K562 (cell line): ENCODE data around the gene USP13. TPM values are rescaled to one million over a fixed set of nuclear protein-coding genes. Genes with fewer than 3 reads are reported as not detected.

Experiments
- BACH1 ChIP-seq: fragments of 200-800 bp; sonication (Bioruptor generic); IDR thresholded peaks from 2 replicates; pipeline ENCODE4 v1.6.1; 2016; ENCODE audit warnings: missing genetic modification characterization, missing compliant biosample characterization
- CBX5 ChIP-seq: IDR thresholded peaks from 2 replicates; pipeline ENCODE4 v1.6.1; 2014; ENCODE audit warnings: low read depth, borderline replicate concordance
- CHD1 ChIP-seq: fragments of 200-600 bp; sonication (generic); IDR thresholded peaks from one replicate; pipeline ENCODE4 v1.6.1; 2012; ENCODE audit warnings: mild to moderate bottlenecking, moderate library complexity, low read length, inconsistent platforms
- HCFC1 ChIP-seq: IDR thresholded peaks from 2 replicates; pipeline ENCODE4 v1.6.1; 2012; ENCODE audit warnings: low read depth, low read length, improper control_type of control experiment
- KLF16 ChIP-seq: IDR thresholded peaks from 2 replicates; pipeline ENCODE4 v1.6.1; 2016; ENCODE audit warnings: antibody characterized with exemption
- NFYB ChIP-seq: IDR thresholded peaks from 2 replicates; pipeline ENCODE4 v1.6.1; 2011; ENCODE audit warnings: mild to moderate bottlenecking, moderate library complexity; ENCODE audit not compliant: insufficient read length; ENCODE audit errors: extremely low read depth
- POLR2B ChIP-seq: fragments of 450-650 bp; IDR thresholded peaks from 2 replicates; pipeline ENCODE4 v1.6.1; 2018; ENCODE audit warnings: low read depth; ENCODE audit not compliant: partially characterized antibody
- RCOR1 ChIP-seq, 2 experiments: IDR thresholded peaks; 2 replicates each; pipeline ENCODE4 v1.6.1; 2012; ENCODE audit warnings: low read depth in 2 of 2, low read length in 2 of 2, borderline replicate concordance in 1 of 2, improper control_type of control experiment in 1 of 2
- ZSCAN32 ChIP-seq: fragments of 450-650 bp; formaldehyde crosslinking; IDR thresholded peaks from 2 replicates; pipeline ENCODE4 v1.4.0; 2020; ENCODE audit warnings: mild to moderate bottlenecking, moderate library complexity
- polyA plus RNA-seq, 8 experiments: library from polyadenylated mRNA; depleted of rRNA in 4 of 8; stranded (reverse) in 5 of 8; unstranded in 3 of 8; fragments of >200 nt; fragmentation: Nextera tagmentation in 2 of 8; fragmentation: Illumina TruSeq in 1 of 8; extraction: Ambion mirVana in 2 of 8; extraction: Trizol in 1 of 8; gene quantifications; 2 replicates each; pipeline versions ENCODE4 v1.2.1 to v1.2.3, GENCODE V29; 2011 to 2014; ENCODE audit warnings: inconsistent platforms in 1 of 8, missing spikeins in 1 of 8
- total RNA-seq, 7 experiments: library from RNA; depleted of rRNA in 6 of 7; stranded (reverse); fragments of >200 nt in 6 of 7; fragmentation: Illumina TruSeq in 2 of 7; extraction: Trizol in 2 of 7; gene quantifications; 2 replicates each; pipeline versions ENCODE4 v1.2.1 to v1.2.3, GENCODE V29; 2011 to 2021; ENCODE audit warnings: low replicate concordance in 1 of 7
- TF ChIP-seq, protein P1 (sequence below): sonication (generic); formaldehyde crosslinking; IDR thresholded peaks from 2 replicates; pipeline ENCODE4 v1.8.1; 2023; ENCODE audit warnings: mild to moderate bottlenecking, missing genetic modification reagents
- TF ChIP-seq, protein P2 (sequence below): fragments of 250-450 bp; sonication (Bioruptor Pico); IDR thresholded peaks from 2 replicates; pipeline ENCODE4 v1.5.0; 2021
- TF ChIP-seq, protein P3 (sequence below): sonication (generic); formaldehyde crosslinking; IDR thresholded peaks from 2 replicates; pipeline ENCODE4 v1.8.0; 2022; ENCODE audit warnings: mild to moderate bottlenecking, missing genetic modification reagents
- TF ChIP-seq, protein P4 (sequence below): fragments of 250-450 bp; sonication (Bioruptor Pico); IDR thresholded peaks from 2 replicates; pipeline ENCODE4 v1.9.0; 2021; ENCODE audit warnings: mild to moderate bottlenecking, inconsistent platforms
- TF ChIP-seq, protein P5 (sequence below), 2 experiments: fragments of 450-650 bp; IDR thresholded peaks; 2 replicates each; pipeline ENCODE4 v1.6.1; 2018; ENCODE audit warnings: mild to moderate bottlenecking in 2 of 2, low read depth in 1 of 2; ENCODE audit not compliant: partially characterized antibody in 2 of 2
- TF ChIP-seq, protein P6 (sequence below): fragments of 450-650 bp; conservative IDR thresholded peaks from 2 replicates; pipeline ENCODE4 v1.6.1; 2016; ENCODE audit warnings: missing genetic modification characterization, low read depth, mild to moderate bottlenecking, control low read depth, missing compliant biosample characterization

USP13 gene
- total and polyA plus RNA-seq, 9 of the 15 experiments (the other 6 are each of a cell fraction or from before 2014, with no cell fraction given), result 0.11 to 2.3 (median 0.51) TPM

DNA sequence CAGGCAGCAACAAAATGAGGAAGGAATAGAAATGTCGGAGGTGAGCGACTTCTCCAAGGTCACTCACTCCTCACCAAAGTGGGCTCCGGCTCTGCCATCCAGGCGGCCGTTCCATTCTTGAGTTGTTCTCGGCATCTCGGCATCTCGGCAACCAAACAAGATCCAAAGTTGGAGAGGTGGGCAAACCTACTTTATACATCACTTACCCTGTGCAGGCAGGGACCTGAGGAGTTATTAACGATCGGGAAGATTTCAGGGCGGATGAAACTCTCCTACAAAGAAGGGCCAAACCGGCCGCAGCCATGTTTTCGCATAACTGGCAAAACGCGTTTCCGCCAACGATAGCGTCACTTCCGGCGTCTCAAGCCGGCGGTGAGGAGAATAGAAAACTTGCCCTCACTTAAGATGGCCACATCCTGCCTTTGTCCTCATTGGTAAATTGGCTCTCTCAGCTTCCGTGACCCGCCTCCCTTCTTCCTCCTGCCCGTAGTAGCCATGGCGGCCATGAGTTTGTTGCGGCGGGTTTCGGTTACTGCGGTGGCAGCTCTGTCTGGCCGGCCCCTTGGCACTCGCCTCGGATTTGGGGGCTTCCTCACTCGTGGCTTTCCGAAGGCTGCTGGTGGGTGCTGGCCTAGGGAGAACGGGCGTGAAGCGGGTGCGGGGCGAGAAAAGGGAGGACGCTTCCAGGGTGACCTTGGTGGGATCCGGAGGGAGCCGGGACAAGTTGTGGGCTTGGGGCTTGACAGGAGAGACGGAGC is 48.3 kb upstream of the USP13 start, which contains the start of the genes MRPL47 and NDUFB5 (continued):
- TF ChIP-seq, protein P1, sequence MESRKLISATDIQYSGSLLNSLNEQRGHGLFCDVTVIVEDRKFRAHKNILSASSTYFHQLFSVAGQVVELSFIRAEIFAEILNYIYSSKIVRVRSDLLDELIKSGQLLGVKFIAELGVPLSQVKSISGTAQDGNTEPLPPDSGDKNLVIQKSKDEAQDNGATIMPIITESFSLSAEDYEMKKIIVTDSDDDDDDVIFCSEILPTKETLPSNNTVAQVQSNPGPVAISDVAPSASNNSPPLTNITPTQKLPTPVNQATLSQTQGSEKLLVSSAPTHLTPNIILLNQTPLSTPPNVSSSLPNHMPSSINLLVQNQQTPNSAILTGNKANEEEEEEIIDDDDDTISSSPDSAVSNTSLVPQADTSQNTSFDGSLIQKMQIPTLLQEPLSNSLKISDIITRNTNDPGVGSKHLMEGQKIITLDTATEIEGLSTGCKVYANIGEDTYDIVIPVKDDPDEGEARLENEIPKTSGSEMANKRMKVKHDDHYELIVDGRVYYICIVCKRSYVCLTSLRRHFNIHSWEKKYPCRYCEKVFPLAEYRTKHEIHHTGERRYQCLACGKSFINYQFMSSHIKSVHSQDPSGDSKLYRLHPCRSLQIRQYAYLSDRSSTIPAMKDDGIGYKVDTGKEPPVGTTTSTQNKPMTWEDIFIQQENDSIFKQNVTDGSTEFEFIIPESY (CRISPR knock-in tag), result peak; percentile 28; the same call in 1 of the 2 replicates
- TF ChIP-seq, protein P2, sequence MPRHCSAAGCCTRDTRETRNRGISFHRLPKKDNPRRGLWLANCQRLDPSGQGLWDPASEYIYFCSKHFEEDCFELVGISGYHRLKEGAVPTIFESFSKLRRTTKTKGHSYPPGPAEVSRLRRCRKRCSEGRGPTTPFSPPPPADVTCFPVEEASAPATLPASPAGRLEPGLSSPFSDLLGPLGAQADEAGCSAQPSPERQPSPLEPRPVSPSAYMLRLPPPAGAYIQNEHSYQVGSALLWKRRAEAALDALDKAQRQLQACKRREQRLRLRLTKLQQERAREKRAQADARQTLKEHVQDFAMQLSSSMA, result no peak
- TF ChIP-seq ZSCAN32 (CRISPR knock-in tag) (no peak), RCOR1 (IDR thresholded peaks at IDR 0.05; ENCODE audit: borderline replicate concordance in 1 of 2, low read depth in 2 of 2, low read length in 2 of 2) (no peak), HCFC1 (peak; percentile 89), NFYB (peak; percentile 71), CBX5 (no peak), KLF16 (no peak), POLR2B (peak; percentile 90), BACH1 (tag) (0 out of 2 replicates have a peak, but pooled peaks have one; percentile 50), CHD1 (peak; percentile 49)
- TF ChIP-seq, protein P3, sequence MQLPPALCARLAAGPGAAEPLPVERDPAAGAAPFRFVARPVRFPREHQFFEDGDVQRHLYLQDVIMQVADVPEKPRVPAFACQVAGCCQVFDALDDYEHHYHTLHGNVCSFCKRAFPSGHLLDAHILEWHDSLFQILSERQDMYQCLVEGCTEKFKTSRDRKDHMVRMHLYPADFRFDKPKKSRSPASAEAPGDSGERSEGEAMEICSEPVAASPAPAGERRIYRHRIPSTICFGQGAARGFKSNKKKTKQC, result peak; percentile 17; the same call in 1 of the 2 replicates
- TF ChIP-seq, protein P4, sequence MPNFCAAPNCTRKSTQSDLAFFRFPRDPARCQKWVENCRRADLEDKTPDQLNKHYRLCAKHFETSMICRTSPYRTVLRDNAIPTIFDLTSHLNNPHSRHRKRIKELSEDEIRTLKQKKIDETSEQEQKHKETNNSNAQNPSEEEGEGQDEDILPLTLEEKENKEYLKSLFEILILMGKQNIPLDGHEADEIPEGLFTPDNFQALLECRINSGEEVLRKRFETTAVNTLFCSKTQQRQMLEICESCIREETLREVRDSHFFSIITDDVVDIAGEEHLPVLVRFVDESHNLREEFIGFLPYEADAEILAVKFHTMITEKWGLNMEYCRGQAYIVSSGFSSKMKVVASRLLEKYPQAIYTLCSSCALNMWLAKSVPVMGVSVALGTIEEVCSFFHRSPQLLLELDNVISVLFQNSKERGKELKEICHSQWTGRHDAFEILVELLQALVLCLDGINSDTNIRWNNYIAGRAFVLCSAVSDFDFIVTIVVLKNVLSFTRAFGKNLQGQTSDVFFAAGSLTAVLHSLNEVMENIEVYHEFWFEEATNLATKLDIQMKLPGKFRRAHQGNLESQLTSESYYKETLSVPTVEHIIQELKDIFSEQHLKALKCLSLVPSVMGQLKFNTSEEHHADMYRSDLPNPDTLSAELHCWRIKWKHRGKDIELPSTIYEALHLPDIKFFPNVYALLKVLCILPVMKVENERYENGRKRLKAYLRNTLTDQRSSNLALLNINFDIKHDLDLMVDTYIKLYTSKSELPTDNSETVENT, result 0 out of 2 replicates have a peak, but pooled peaks have one; percentile 42
- TF ChIP-seq, protein P5, sequence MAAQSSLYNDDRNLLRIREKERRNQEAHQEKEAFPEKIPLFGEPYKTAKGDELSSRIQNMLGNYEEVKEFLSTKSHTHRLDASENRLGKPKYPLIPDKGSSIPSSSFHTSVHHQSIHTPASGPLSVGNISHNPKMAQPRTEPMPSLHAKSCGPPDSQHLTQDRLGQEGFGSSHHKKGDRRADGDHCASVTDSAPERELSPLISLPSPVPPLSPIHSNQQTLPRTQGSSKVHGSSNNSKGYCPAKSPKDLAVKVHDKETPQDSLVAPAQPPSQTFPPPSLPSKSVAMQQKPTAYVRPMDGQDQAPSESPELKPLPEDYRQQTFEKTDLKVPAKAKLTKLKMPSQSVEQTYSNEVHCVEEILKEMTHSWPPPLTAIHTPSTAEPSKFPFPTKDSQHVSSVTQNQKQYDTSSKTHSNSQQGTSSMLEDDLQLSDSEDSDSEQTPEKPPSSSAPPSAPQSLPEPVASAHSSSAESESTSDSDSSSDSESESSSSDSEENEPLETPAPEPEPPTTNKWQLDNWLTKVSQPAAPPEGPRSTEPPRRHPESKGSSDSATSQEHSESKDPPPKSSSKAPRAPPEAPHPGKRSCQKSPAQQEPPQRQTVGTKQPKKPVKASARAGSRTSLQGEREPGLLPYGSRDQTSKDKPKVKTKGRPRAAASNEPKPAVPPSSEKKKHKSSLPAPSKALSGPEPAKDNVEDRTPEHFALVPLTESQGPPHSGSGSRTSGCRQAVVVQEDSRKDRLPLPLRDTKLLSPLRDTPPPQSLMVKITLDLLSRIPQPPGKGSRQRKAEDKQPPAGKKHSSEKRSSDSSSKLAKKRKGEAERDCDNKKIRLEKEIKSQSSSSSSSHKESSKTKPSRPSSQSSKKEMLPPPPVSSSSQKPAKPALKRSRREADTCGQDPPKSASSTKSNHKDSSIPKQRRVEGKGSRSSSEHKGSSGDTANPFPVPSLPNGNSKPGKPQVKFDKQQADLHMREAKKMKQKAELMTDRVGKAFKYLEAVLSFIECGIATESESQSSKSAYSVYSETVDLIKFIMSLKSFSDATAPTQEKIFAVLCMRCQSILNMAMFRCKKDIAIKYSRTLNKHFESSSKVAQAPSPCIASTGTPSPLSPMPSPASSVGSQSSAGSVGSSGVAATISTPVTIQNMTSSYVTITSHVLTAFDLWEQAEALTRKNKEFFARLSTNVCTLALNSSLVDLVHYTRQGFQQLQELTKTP (IDR thresholded peaks at IDR 0.05; ENCODE audit: low read depth in 1 of 2, partially characterized antibody in 2 of 2), result peak; percentile 30 to 44
- TF ChIP-seq, protein P6, sequence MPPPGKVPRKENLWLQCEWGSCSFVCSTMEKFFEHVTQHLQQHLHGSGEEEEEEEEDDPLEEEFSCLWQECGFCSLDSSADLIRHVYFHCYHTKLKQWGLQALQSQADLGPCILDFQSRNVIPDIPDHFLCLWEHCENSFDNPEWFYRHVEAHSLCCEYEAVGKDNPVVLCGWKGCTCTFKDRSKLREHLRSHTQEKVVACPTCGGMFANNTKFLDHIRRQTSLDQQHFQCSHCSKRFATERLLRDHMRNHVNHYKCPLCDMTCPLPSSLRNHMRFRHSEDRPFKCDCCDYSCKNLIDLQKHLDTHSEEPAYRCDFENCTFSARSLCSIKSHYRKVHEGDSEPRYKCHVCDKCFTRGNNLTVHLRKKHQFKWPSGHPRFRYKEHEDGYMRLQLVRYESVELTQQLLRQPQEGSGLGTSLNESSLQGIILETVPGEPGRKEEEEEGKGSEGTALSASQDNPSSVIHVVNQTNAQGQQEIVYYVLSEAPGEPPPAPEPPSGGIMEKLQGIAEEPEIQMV, result no peak
